ENCODE data around the gene KANSL3. TPM values are rescaled to one million over a fixed set of nuclear protein-coding genes. Genes with fewer than 3 reads are reported as not detected.

Gene KANSL3
- total RNA-seq, 1 donor from 2014 or later: 58.8 TPM

DNA sequence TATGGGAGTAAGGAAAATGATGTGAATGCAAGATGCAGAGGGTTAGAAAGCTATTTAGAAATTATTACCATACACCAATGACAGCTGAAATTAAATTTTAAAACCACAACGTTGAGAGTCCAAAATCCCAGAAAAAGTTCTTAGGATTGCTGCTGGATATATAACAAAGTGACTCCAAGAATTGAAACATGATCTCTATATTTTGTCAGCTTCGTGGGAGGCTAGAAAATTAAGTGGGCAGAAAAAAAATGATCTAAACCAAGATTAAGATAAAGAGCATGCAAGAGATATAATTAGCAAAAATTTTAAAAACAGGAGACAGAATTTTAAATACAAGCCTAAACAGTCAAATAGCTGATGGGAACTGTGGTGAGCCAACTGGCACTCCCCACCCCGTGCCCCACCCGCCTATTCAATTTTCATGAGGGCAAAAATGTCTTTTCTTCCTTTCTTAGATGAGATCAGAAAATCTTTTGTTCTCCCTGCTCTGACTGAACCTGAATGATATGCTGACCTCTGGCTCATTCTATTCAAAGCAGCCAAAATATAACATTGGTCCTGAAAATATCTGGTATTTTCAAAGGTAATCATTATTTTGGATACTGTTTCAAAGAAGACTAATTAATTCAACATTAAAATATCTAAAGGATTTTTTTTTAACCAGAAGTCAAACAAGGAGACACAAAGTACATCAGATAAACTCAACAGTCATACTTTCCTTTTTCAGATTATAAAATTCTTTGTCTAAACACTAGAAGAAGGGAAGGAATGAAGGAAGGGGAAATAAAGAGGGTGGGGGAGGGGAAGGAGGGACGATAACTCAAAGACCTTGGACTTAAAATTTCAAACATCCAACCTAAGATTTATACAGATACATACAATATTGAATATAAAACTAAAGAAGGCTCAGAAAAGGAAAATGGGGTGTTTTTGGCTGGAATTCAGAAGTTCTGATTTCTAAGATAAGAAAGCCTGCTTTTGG, 12.2 kb downstream of the KANSL3 start:
- H3K27ac Mint-ChIP-seq (ENCODE audit: unreplicated experiment): no peak overlapping the region
- H3K4me3 Mint-ChIP-seq: no peak overlapping the region
- H3K9me3 Mint-ChIP-seq: no peaks in the 10 kb centered on the region
- DNase-seq (ENCODE audit: low read depth, low spot score): no peak
- H3K4me1 Mint-ChIP-seq: peaks cover 8% of the 10 kb centered on the region
- TF ChIP-seq, protein P1, sequence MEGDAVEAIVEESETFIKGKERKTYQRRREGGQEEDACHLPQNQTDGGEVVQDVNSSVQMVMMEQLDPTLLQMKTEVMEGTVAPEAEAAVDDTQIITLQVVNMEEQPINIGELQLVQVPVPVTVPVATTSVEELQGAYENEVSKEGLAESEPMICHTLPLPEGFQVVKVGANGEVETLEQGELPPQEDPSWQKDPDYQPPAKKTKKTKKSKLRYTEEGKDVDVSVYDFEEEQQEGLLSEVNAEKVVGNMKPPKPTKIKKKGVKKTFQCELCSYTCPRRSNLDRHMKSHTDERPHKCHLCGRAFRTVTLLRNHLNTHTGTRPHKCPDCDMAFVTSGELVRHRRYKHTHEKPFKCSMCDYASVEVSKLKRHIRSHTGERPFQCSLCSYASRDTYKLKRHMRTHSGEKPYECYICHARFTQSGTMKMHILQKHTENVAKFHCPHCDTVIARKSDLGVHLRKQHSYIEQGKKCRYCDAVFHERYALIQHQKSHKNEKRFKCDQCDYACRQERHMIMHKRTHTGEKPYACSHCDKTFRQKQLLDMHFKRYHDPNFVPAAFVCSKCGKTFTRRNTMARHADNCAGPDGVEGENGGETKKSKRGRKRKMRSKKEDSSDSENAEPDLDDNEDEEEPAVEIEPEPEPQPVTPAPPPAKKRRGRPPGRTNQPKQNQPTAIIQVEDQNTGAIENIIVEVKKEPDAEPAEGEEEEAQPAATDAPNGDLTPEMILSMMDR (conservative IDR thresholded peaks at IDR 0.05): no peak
- H3K27me3 Mint-ChIP-seq (ENCODE audit: low read depth): no peaks in the 10 kb centered on the region
- H3K36me3 Mint-ChIP-seq (ENCODE audit: low read depth): peaks cover 8% of the 10 kb centered on the region

DNA sequence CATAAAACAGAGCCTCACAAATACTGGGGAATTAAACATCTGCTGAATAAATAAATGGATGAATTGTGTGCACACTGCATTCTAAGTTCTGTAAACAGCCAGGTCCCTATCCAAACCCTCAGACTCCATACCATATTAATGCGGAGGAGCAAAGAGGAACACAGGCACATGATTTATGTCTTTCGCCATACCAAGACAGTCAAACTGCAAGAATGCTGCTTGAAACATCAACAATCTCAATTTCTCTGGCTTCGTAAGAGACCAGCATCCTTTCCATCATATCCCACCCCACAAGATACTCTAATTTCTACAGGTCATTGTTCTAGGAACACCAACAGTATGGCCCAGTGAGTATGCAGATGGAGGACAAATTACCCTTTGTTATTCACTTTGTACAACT, 15.0 kb downstream of the KANSL3 start:
- no peaks in the 10 kb centered on the region for H3K27me3 Mint-ChIP-seq (ENCODE audit: low read depth)
- no peak overlapping the region for H3K4me3 Mint-ChIP-seq
- H3K9me3 Mint-ChIP-seq: no peaks in the 10 kb centered on the region
- TF ChIP-seq, protein P1 (conservative IDR thresholded peaks at IDR 0.05): no peak
- H3K27ac Mint-ChIP-seq (ENCODE audit: unreplicated experiment): no peak overlapping the region
- DNase-seq (ENCODE audit: low read depth, low spot score): no peak
- H3K36me3 Mint-ChIP-seq (ENCODE audit: low read depth): no peaks in the 10 kb centered on the region
- peaks cover 8% of the 10 kb centered on the region for H3K4me1 Mint-ChIP-seq

DNA sequence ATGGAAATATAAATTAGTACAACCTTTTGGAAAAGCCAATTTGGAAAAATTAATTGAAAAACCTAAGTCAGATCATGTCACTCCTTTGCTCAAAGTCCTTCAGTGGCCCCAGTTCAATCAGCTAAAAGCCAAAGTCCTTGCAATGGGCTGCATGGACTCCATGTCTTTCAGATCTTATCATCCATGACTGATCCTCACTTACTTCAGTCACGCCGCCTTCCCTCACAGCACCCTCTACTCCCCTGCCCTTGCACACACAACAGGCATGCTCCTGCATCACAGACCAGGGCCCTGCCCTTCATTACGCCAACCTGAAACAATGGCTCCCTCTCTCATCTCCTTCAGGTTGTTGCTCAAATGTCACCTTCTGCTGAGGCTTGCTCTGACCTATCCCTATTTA, 15.6 kb downstream of the KANSL3 start:
- H3K9me3 Mint-ChIP-seq: no peaks in the 10 kb centered on the region
- DNase-seq (ENCODE audit: low read depth, low spot score): no peak
- no peak overlapping the region for H3K27ac Mint-ChIP-seq (ENCODE audit: unreplicated experiment)
- TF ChIP-seq, protein P1 (conservative IDR thresholded peaks at IDR 0.05): no peak
- H3K4me1 Mint-ChIP-seq: peaks cover 8% of the 10 kb centered on the region
- no peaks in the 10 kb centered on the region for H3K36me3 Mint-ChIP-seq (ENCODE audit: low read depth)
- H3K4me3 Mint-ChIP-seq: no peak overlapping the region
- H3K27me3 Mint-ChIP-seq (ENCODE audit: low read depth): no peaks in the 10 kb centered on the region

GRCh38 chr2:96618596-96619283, 19.4 kb downstream of the KANSL3 start:
- DNase-seq (ENCODE audit: low read depth, low spot score): no peak
- Mint-ChIP-seq H3K9me3 (no peaks in the 10 kb centered on the region), H3K27me3 (ENCODE audit: low read depth) (no peaks in the 10 kb centered on the region), H3K4me1 (no peaks in the 10 kb centered on the region), H3K4me3 (no peak overlapping the region), H3K27ac (ENCODE audit: unreplicated experiment) (no peak overlapping the region), H3K36me3 (ENCODE audit: low read depth) (no peaks in the 10 kb centered on the region)
- TF ChIP-seq, protein P1 (conservative IDR thresholded peaks at IDR 0.05): no peak

GRCh38 chr2:96617012-96617411, 21.1 kb downstream of the KANSL3 start:
- H3K9me3 Mint-ChIP-seq: no peaks in the 10 kb centered on the region
- no peaks in the 10 kb centered on the region for H3K4me1 Mint-ChIP-seq
- H3K36me3 Mint-ChIP-seq (ENCODE audit: low read depth): peaks cover 5% of the 10 kb centered on the region
- H3K27me3 Mint-ChIP-seq (ENCODE audit: low read depth): no peaks in the 10 kb centered on the region
- DNase-seq (ENCODE audit: low read depth, low spot score): no peak
- H3K4me3 Mint-ChIP-seq: no peak overlapping the region
- TF ChIP-seq, protein P1 (conservative IDR thresholded peaks at IDR 0.05): no peak
- no peak overlapping the region for H3K27ac Mint-ChIP-seq (ENCODE audit: unreplicated experiment)

All from neural crest cell (in vitro differentiated cells).